SK-N-SH (cell line): Measurements from ENCODE around the gene NFE2. TPM values are rescaled to one million over a fixed set of nuclear protein-coding genes. Genes with fewer than 3 reads are reported as not detected.
A peak's percentile ranks its signal among the peaks of the same experiment; 100 is the strongest.

Experiments
- CTCF ChIA-PET: fragments of 300-600, 350-600 bp; formaldehyde crosslinking; extraction: SDS; loops from one replicate; lab custom pipeline; 2021; lab: Yijun Ruan, JAX
- POLR2A ChIA-PET: fragments of 350-600 bp; sonication (Branson Sonifier 250); formaldehyde crosslinking; extraction: SDS; loops from one replicate; lab custom pipeline; 2020; ENCODE audit warnings: antibody characterized with exemption, inconsistent platforms; lab: Yijun Ruan, JAX
- DNase-seq: peaks from one replicate; pipeline ENCODE4 v3.0.0; 2012
- H2AFZ ChIP-seq: fragments of 200-600 bp; sonication (generic); 2 replicates; pipeline ENCODE4 v1.8.1; 2016; ENCODE audit warnings: antibody characterized with exemption, mild to moderate bottlenecking, low read depth
- H3F3A ChIP-seq: fragments of 200-600 bp; sonication (generic); replicated peaks from 2 replicates; pipeline ENCODE3; 2016; ENCODE audit warnings: antibody characterized with exemption, mild to moderate bottlenecking; ENCODE audit not compliant: insufficient read depth
- H3K27ac ChIP-seq, 2 experiments: fragments of 200-500 bp in 1 of 2; fragments of 200-600 bp in 1 of 2; sonication (Bioruptor generic) in 1 of 2; sonication (generic), shearing (Covaris generic) in 1 of 2; 2 replicates each; pipeline versions ENCODE4 v1.5.1 to v1.6.1; 2014 to 2016; ENCODE audit warnings: low read depth in 2 of 2, inconsistent platforms in 1 of 2, low read length in 1 of 2, mild to moderate bottlenecking in 1 of 2, mixed read lengths in 1 of 2
- H3K27me3 ChIP-seq: fragments of 200-600 bp; sonication (generic), shearing (Covaris generic); 2 replicates; pipeline ENCODE4 v1.6.1; 2016; ENCODE audit warnings: mixed run types; ENCODE audit not compliant: insufficient read depth
- H3K36me3 ChIP-seq, 2 experiments: fragments of 200-500 bp in 1 of 2; fragments of 200-600 bp in 1 of 2; sonication (Bioruptor generic) in 1 of 2; sonication (generic) in 1 of 2; replicated peaks in 1 of 2; 2 replicates each; pipeline versions ENCODE3 to v1.5.1; 2014 to 2016; ENCODE audit warnings: low read length in 1 of 2, mild to moderate bottlenecking in 1 of 2; ENCODE audit not compliant: insufficient read depth in 2 of 2, control insufficient read depth in 1 of 2
- H3K4me1 ChIP-seq, 2 experiments: fragments of 200-500 bp in 1 of 2; fragments of 200-600 bp in 1 of 2; sonication (Bioruptor generic) in 1 of 2; sonication (generic), shearing (Covaris generic) in 1 of 2; 2 replicates each; pipeline versions ENCODE4 v1.5.1 to v1.6.1; 2014 to 2016; ENCODE audit warnings: low read depth in 1 of 2, low read length in 1 of 2, mixed run types in 1 of 2; ENCODE audit not compliant: insufficient read depth in 2 of 2, control insufficient read depth in 1 of 2
- H3K4me2 ChIP-seq: fragments of 200-600 bp; sonication (generic), shearing (Covaris generic); 2 replicates; pipeline ENCODE4 v1.6.1; 2017; ENCODE audit warnings: mixed run types
- H3K4me3 ChIP-seq, 2 experiments: fragments of 200-500 bp in 1 of 2; fragments of 200-600 bp in 1 of 2; sonication (Bioruptor generic) in 1 of 2; sonication (generic), shearing (Covaris generic) in 1 of 2; 2 replicates each; pipeline versions ENCODE4 v1.5.1 to v1.8.1; 2014 to 2016; ENCODE audit warnings: low read depth in 2 of 2, inconsistent platforms in 1 of 2, low read length in 1 of 2, mild to moderate bottlenecking in 1 of 2, mixed read lengths in 1 of 2, moderate library complexity in 1 of 2
- H3K79me2 ChIP-seq: fragments of 200-600 bp; sonication (generic); 2 replicates; pipeline ENCODE4 v1.8.1; 2017; ENCODE audit warnings: mild to moderate bottlenecking; ENCODE audit not compliant: insufficient read depth
- H3K9ac ChIP-seq: fragments of 200-600 bp; sonication (generic); 2 replicates; pipeline ENCODE4 v1.6.1; 2017; ENCODE audit warnings: mixed run types
- H3K9me2 ChIP-seq: fragments of 200-600 bp; sonication (generic); 2 replicates; pipeline ENCODE4 v1.6.1; 2017; ENCODE audit warnings: mixed run types
- H3K9me3 ChIP-seq: fragments of 200-600 bp; sonication (generic); 2 replicates; pipeline ENCODE4 v1.6.1; 2017; ENCODE audit warnings: mixed run types, mild to moderate bottlenecking, moderate library complexity
- H4K20me1 ChIP-seq: fragments of 200-600 bp; sonication (generic); 2 replicates; pipeline ENCODE4 v1.6.1; 2017; ENCODE audit warnings: mild to moderate bottlenecking, mixed run types; ENCODE audit not compliant: insufficient read depth
- ELF1 ChIP-seq: IDR thresholded peaks from 2 replicates; pipeline ENCODE4 v1.4.0; 2012
- EP300 ChIP-seq, 2 experiments: IDR thresholded peaks; 2 replicates each; pipeline versions ENCODE4 v1.4.0 to v1.6.1; 2012; ENCODE audit warnings: borderline replicate concordance in 1 of 2, low read depth in 1 of 2, low read length in 1 of 2
- FOXJ3 ChIP-seq: sonication (generic); formaldehyde crosslinking; IDR thresholded peaks from 2 replicates; pipeline ENCODE4 v1.5.1; 2020; ENCODE audit warnings: mild to moderate bottlenecking, missing genetic modification reagents
- FOXM1 ChIP-seq: IDR thresholded peaks from 2 replicates; pipeline ENCODE4 v1.4.0; 2012; ENCODE audit warnings: low read depth, mild to moderate bottlenecking
- GABPA ChIP-seq: IDR thresholded peaks from 2 replicates; pipeline ENCODE4 v1.4.0; 2012; ENCODE audit warnings: low read depth, mild to moderate bottlenecking
- GATA2 ChIP-seq: sonication (generic); formaldehyde crosslinking; IDR thresholded peaks from 2 replicates; pipeline ENCODE4 v1.5.0; 2020; ENCODE audit warnings: mild to moderate bottlenecking, missing genetic modification reagents
- JUND ChIP-seq: IDR thresholded peaks from 2 replicates; pipeline ENCODE4 v1.4.0; 2012
- MEF2A ChIP-seq: IDR thresholded peaks from 2 replicates; pipeline ENCODE4 v1.4.0; 2012; ENCODE audit warnings: low read depth, borderline replicate concordance
- NFIC ChIP-seq: IDR thresholded peaks from 2 replicates; pipeline ENCODE4 v1.4.0; 2012; ENCODE audit warnings: borderline replicate concordance
- NRF1 ChIP-seq: IDR thresholded peaks from 2 replicates; pipeline ENCODE4 v1.6.1; 2012; ENCODE audit warnings: low read depth, mild to moderate bottlenecking, low read length
- POLR2AphosphoS5 ChIP-seq: IDR thresholded peaks from 2 replicates; pipeline ENCODE4 v1.6.1; 2012; ENCODE audit warnings: low read depth, low read length
- RAD21 ChIP-seq: IDR thresholded peaks from 2 replicates; pipeline ENCODE4 v1.6.1; 2012; ENCODE audit warnings: mild to moderate bottlenecking, low read length
- RCOR1 ChIP-seq: fragments of 150-350 bp; IDR thresholded peaks from 2 replicates; pipeline ENCODE4 v1.6.1; 2017; ENCODE audit warnings: antibody characterized with exemption, low read length
- TAF1 ChIP-seq: IDR thresholded peaks from 2 replicates; pipeline ENCODE4 v1.6.1; 2012; ENCODE audit warnings: low read depth, mild to moderate bottlenecking, low read length, moderate library complexity, borderline replicate concordance
- YY1 ChIP-seq: IDR thresholded peaks from 2 replicates; pipeline ENCODE4 v1.4.0; 2012; ENCODE audit warnings: low read depth, mild to moderate bottlenecking
- whole genome bisulfite sequencing: methylation state at CpG from one replicate; pipeline ENCODE4 v1.1.6; 2017; ENCODE audit warnings: low lambda C conversion rate; 5-methylcytosine and 5-hydroxymethylcytosine counted together
- polyA plus RNA-seq, 3 experiments: library from polyadenylated mRNA; depleted of rRNA; stranded (reverse); fragments of >200 nt; gene quantifications; 2 replicates each; pipeline ENCODE4 v1.2.3, GENCODE V29; 2012
- TF ChIP-seq, protein P1 (sequence below): IDR thresholded peaks from 2 replicates; pipeline ENCODE4 v1.6.1; 2012; ENCODE audit warnings: mild to moderate bottlenecking, low read depth, low read length, moderate library complexity
- TF ChIP-seq, protein P2 (sequence below): IDR thresholded peaks from 2 replicates; pipeline ENCODE4 v1.4.0; 2012; ENCODE audit warnings: low read depth
- TF ChIP-seq, protein P3 (sequence below): fragments of 150-350 bp; IDR thresholded peaks from 2 replicates; pipeline ENCODE4 v1.6.1; 2016; ENCODE audit warnings: mild to moderate bottlenecking, low read depth, low read length

The NFE2 gene
- polyA plus RNA-seq, 1 of the 3 experiments (the other 2 are of a cell fraction), result 0.25 TPM

DNA sequence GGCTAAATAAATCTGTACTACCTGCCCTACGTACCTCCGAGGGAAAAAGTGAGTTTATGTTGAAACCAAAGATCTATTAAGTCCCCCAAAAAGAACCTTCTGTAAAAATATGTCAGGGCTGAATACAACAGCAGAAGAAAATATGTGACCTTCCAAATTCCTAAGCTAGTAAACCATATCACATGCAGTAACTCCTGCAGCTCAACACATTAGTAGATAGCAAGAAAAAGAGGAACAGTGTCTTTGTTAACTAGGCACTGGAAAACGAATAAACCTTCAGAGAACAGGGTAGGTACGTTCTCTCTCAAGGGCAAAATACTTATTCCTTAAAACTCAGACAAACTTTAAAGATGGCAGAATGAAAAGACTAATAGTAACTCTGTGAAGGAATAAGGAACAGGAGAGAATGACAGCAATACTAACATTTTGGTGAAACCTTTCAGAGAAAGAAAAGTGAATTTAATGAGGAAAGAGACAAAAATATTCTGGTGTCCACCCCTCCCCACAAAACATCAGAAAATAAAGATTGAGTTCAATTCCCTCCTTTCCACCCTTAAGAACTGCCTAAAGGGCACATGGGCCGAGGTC lies 38.9 kb downstream of the NFE2 start:
- H2AFZ ChIP-seq, result no peak overlapping the region
- H3K4me1 ChIP-seq, result peaks cover 30 to 49% of the 10 kb centered on the region in 2 experiments
- TF ChIP-seq RCOR1, result no peak
- TF ChIP-seq, protein P1, sequence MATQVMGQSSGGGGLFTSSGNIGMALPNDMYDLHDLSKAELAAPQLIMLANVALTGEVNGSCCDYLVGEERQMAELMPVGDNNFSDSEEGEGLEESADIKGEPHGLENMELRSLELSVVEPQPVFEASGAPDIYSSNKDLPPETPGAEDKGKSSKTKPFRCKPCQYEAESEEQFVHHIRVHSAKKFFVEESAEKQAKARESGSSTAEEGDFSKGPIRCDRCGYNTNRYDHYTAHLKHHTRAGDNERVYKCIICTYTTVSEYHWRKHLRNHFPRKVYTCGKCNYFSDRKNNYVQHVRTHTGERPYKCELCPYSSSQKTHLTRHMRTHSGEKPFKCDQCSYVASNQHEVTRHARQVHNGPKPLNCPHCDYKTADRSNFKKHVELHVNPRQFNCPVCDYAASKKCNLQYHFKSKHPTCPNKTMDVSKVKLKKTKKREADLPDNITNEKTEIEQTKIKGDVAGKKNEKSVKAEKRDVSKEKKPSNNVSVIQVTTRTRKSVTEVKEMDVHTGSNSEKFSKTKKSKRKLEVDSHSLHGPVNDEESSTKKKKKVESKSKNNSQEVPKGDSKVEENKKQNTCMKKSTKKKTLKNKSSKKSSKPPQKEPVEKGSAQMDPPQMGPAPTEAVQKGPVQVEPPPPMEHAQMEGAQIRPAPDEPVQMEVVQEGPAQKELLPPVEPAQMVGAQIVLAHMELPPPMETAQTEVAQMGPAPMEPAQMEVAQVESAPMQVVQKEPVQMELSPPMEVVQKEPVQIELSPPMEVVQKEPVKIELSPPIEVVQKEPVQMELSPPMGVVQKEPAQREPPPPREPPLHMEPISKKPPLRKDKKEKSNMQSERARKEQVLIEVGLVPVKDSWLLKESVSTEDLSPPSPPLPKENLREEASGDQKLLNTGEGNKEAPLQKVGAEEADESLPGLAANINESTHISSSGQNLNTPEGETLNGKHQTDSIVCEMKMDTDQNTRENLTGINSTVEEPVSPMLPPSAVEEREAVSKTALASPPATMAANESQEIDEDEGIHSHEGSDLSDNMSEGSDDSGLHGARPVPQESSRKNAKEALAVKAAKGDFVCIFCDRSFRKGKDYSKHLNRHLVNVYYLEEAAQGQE, result no peak
- TF ChIP-seq RAD21, result no peak
- TF ChIP-seq, all 33 proteins: peak for 0
- H3K27ac ChIP-seq, result peak overlapping the region; percentile 78 to 99
- peaks cover 81% of the 10 kb centered on the region for H3K79me2 ChIP-seq
- peaks cover 4 to 6% of the 10 kb centered on the region in 2 experiments for H3K36me3 ChIP-seq
- DNase-seq, result no peak
- 70% methylated on average over 5 of the region's 5 CpGs for WGBS
- CTCF ChIA-PET, result interaction anchor here (1.4 kb wide), 1 partner anchor 10 kb away, joined by 6 read pairs; no protein-coding TSS in a partner anchor
- H3K27me3 ChIP-seq, result no peaks in the 10 kb centered on the region
- peak overlapping the region; percentile 55; the same call in 1 of the 2 replicates for H3K9ac ChIP-seq
- H3K4me2 ChIP-seq, result peak overlapping the region; percentile 42
- no peaks in the 10 kb centered on the region for H4K20me1 ChIP-seq
- POLR2A ChIA-PET, result interaction anchor here (0.5 to 4.7 kb wide), 2 partner anchors 8 to 18 kb away, joined by 3 to 36 read pairs; partner anchors contain the start of genes CBX5 and HNRNPA1
- H3F3A ChIP-seq, result peaks cover 62% of the 10 kb centered on the region
- no peaks in the 10 kb centered on the region for H3K9me3 ChIP-seq
- no peak overlapping the region for H3K4me3 ChIP-seq
- H3K9me2 ChIP-seq, result no peaks in the 10 kb centered on the region

DNA sequence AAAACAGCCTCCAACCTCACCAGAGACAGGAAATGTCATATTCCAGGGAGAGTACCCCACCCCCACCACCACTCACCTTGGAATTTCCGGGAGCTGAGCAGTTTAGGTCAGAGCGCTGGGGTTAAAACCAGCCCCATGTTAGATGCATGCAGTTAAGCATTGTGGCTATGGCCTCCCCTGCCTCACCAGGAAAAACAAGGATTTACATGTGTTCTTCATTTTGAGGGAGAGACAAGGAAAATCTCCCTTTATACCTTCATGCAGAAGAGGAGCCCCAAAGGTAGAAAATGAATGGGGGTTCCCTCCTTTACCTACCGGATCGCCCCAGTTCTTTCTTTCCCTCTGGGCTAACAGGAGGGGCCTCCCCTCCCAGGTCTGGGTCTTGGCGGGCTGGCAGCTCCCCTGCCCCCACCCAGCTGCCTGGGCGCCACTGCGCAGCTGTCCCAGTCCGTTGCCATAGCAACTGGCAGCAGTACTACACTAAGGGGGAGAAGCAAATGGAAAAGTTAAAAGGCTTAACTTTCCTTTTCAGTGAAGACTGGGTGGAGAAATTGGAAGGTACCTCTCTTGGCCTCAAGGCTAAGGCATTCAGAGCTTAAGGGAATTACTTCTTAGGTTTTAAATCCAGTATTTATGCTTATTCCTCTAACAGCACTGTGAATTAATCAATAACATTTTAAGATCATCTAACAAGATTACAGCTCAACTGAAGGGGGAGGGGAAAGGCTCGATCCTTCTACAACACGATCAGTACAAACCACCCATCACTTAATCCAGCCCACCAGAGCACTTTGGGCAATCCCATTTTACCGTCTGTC lies 41.4 kb downstream of the NFE2 start:
- H3K9me3 ChIP-seq, result no peaks in the 10 kb centered on the region
- H3K4me3 ChIP-seq, result peak overlapping the region; percentile 40 to 52
- H3K9me2 ChIP-seq, result no peaks in the 10 kb centered on the region
- DNase-seq, result peak; percentile 90
- peak overlapping the region; percentile 98 to 99 for H3K27ac ChIP-seq
- H3K4me2 ChIP-seq, result peak overlapping the region; percentile 78
- no peak overlapping the region for H2AFZ ChIP-seq
- ChIA-PET POLR2A (interaction anchor here (0.6 to 4.7 kb wide), 5 partner anchors 21 to 94 kb away, joined by 3 to 36 read pairs (median 3); partner anchors contain the start of genes CBX5, COPZ1 and HNRNPA1), CTCF (interaction anchor here (1.0 to 2.1 kb wide), 14 partner anchors 8 to 111 kb away, joined by 3 to 8 read pairs (median 4); partner anchors contain the start of genes CBX5, COPZ1 and HNRNPA1)
- H3F3A ChIP-seq, result peaks cover 69% of the 10 kb centered on the region
- under 1% methylated on average over 11 of the region's 11 CpGs for WGBS
- no peaks in the 10 kb centered on the region for H3K27me3 ChIP-seq
- H3K79me2 ChIP-seq, result peaks cover 81% of the 10 kb centered on the region
- peaks cover 14 to 29% of the 10 kb centered on the region in 2 experiments for H3K36me3 ChIP-seq
- peak overlapping the region; percentile 83 for H3K9ac ChIP-seq
- peaks cover 22 to 55% of the 10 kb centered on the region in 2 experiments for H3K4me1 ChIP-seq
- H4K20me1 ChIP-seq, result no peaks in the 10 kb centered on the region
- TF ChIP-seq EP300 (IDR thresholded peaks at IDR 0.05; ENCODE audit: borderline replicate concordance in 1 of 2, low read depth in 1 of 2, low read length in 1 of 2) (peak in 1 of 2 experiments; percentile 71; a peak in 3 of 4 replicates), FOXM1 (peak; percentile 78), ELF1 (peak; percentile 62; the same call in 1 of the 2 replicates), GATA2 (CRISPR knock-in tag) (peak; percentile 77), FOXJ3 (CRISPR knock-in tag) (peak; percentile 46; the same call in 1 of the 2 replicates), GABPA (peak; percentile 60; the same call in 1 of the 2 replicates), RCOR1 (no peak), MEF2A (no peak), JUND (peak; percentile 52; the same call in 1 of the 2 replicates), NRF1 (peak; percentile 84), TAF1 (0 out of 2 replicates have a peak, but pooled peaks have one; percentile 50), NFIC (0 out of 2 replicates have a peak, but pooled peaks have one; percentile 46), POLR2AphosphoS5 (peak; percentile 70; the same call in 1 of the 2 replicates), YY1 (peak; percentile 69; the same call in 1 of the 2 replicates)
- TF ChIP-seq, protein P2, sequence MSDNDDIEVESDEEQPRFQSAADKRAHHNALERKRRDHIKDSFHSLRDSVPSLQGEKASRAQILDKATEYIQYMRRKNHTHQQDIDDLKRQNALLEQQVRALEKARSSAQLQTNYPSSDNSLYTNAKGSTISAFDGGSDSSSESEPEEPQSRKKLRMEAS, result peak; percentile 77
- TF ChIP-seq, protein P3, sequence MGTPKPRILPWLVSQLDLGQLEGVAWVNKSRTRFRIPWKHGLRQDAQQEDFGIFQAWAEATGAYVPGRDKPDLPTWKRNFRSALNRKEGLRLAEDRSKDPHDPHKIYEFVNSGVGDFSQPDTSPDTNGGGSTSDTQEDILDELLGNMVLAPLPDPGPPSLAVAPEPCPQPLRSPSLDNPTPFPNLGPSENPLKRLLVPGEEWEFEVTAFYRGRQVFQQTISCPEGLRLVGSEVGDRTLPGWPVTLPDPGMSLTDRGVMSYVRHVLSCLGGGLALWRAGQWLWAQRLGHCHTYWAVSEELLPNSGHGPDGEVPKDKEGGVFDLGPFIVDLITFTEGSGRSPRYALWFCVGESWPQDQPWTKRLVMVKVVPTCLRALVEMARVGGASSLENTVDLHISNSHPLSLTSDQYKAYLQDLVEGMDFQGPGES, result no peak
